Body of pancreas (tissue), 4 donors: Measurements from ENCODE around the gene CAPZB. TPM values are rescaled to one million over a fixed set of nuclear protein-coding genes. Genes with fewer than 3 reads are reported as not detected.

Experiments used
- ATAC-seq: fragments of 150-250 bp; one replicate; pipeline ENCODE4 v1.9.1; 2016
- DNase-seq, 4 donors: peaks; one replicate each; pipeline ENCODE4 v3.0.0-alpha.2; 2019
- H3K27ac ChIP-seq, 4 donors: fragments of 200-600 bp; sonication (generic); 1 replicate in 3 of 4; 2 replicates in 1 of 4; pipeline versions ENCODE4 v1.5.1 to v1.6.1; 2016 to 2019; ENCODE audit warnings: mild to moderate bottlenecking in 1 of 4, mixed read lengths in 1 of 4, moderate library complexity in 1 of 4
- H3K27me3 ChIP-seq, 2 donors: fragments of 200-600 bp; sonication (generic); one replicate each; pipeline ENCODE4 v1.6.0; 2016; ENCODE audit warnings: mild to moderate bottlenecking in 1 of 2
- H3K36me3 ChIP-seq, 2 donors: fragments of 200-600 bp; sonication (generic); replicated peaks in 1 of 2; 2 replicates each; pipeline ENCODE4 v1.5.1; 2016; ENCODE audit warnings: low read depth in 2 of 2; ENCODE audit not compliant: insufficient read depth in 1 of 2
- H3K4me1 ChIP-seq: fragments of 200-600 bp; sonication (generic); one replicate; pipeline ENCODE4 v1.6.0; 2016
- H3K4me3 ChIP-seq, 2 donors: fragments of 200-600 bp; sonication (generic); 1 replicate in 1 of 2; 2 replicates in 1 of 2; pipeline ENCODE4 v1.5.1; 2016 to 2019
- H3K9me3 ChIP-seq, 3 donors: fragments of 200-600 bp; sonication (generic); 1 replicate in 2 of 3; 2 replicates in 1 of 3; pipeline ENCODE4 v1.5.1; 2016
- CTCF ChIP-seq, 7 experiments: fragments of 450-650 bp in 4 of 7; fragments of 200-600 bp in 3 of 7; sonication (generic) in 3 of 7; IDR thresholded peaks; one replicate each; pipeline ENCODE4 v1.5.1; 2016 to 2019; ENCODE audit warnings: antibody characterized with exemption in 7 of 7
- POLR2A ChIP-seq, 3 donors: fragments of 450-650 bp; IDR thresholded peaks; one replicate each; pipeline ENCODE4 v1.6.1; 2016; ENCODE audit warnings: antibody characterized with exemption in 3 of 3, mild to moderate bottlenecking in 2 of 3
- WGBS, 2 donors: methylation state at CpG; one replicate each; pipeline ENCODE4 v1.1.5; 2017; 5-methylcytosine and 5-hydroxymethylcytosine counted together
- intact Hi-C: fragments of 100-400 bp; cut with DNase I; formaldehyde crosslinking; loops from one replicate; pipeline ENCODE4 v1.15.1; 2023
- total RNA-seq, 2 donors: library from RNA; depleted of rRNA; stranded (reverse); fragments of >200 nt; gene quantifications; one replicate each; pipeline ENCODE4 v1.1.0, GENCODE V29; 2016

CAPZB gene
- total RNA-seq, 2 donors from 2014 or later = 35.5 to 54.1 TPM

GRCh38 chr1:19469004-19469403, 16.3 kb downstream of the CAPZB start:
- TF ChIP-seq POLR2A (IDR thresholded peaks at IDR 0.05) (no peak), CTCF (IDR thresholded peaks at IDR 0.05) (no peak)
- no peak for ATAC-seq
- Histone ChIP-seq H3K27me3 (no peaks in the 10 kb centered on the region), H3K27ac (peak overlapping the region in 3 of 4 donors; percentile 3 to 56 (median 33)), H3K9me3 (no peaks in the 10 kb centered on the region), H3K4me3 (no peak overlapping the region), H3K4me1 (peaks cover 43% of the 10 kb centered on the region), H3K36me3 (no peaks in the 10 kb centered on the region)
- WGBS, 2 donors = 80 to 82% methylated on average over 7 of the region's 7 CpGs
- intact Hi-C loops = no loop called here
- no peak for DNase-seq

GRCh38 chr1:19468397-19468956, 16.9 kb downstream of the CAPZB start:
- TF ChIP-seq CTCF (IDR thresholded peaks at IDR 0.05) (no peak), POLR2A (IDR thresholded peaks at IDR 0.05) (no peak)
- DNase-seq = peak in 3 of 4 donors; percentile 30 to 45 (median 36)
- no peak for ATAC-seq
- Histone ChIP-seq H3K27me3 (no peaks in the 10 kb centered on the region), H3K27ac (peak overlapping the region in 3 of 4 donors; percentile 3 to 56 (median 33)), H3K4me3 (no peak overlapping the region), H3K36me3 (no peaks in the 10 kb centered on the region), H3K4me1 (peaks cover 43% of the 10 kb centered on the region), H3K9me3 (no peaks in the 10 kb centered on the region)
- 65 to 77% methylated on average over 15 of the region's 15 CpGs for WGBS, 2 donors
- intact Hi-C loops = no loop called here

GRCh38 chr1:19467199-19468187, 17.8 kb downstream of the CAPZB start:
- no peak overlapping the region for H3K27ac ChIP-seq
- DNase-seq (no peak), ATAC-seq (no peak)
- no peaks in the 10 kb centered on the region for H3K9me3 ChIP-seq
- no peaks in the 10 kb centered on the region for H3K36me3 ChIP-seq
- intact Hi-C loops = no loop called here
- peaks cover 47% of the 10 kb centered on the region for H3K4me1 ChIP-seq
- H3K4me3 ChIP-seq = no peak overlapping the region
- no peaks in the 10 kb centered on the region for H3K27me3 ChIP-seq
- no peak for TF ChIP-seq CTCF (IDR thresholded peaks at IDR 0.05)
- no peak for TF ChIP-seq POLR2A (IDR thresholded peaks at IDR 0.05)
- 76 to 88% methylated on average over 10 to 14 of the region's 14 CpGs for WGBS, 2 donors

GRCh38 chr1:19466112-19466561, 19.2 kb downstream of the CAPZB start:
- Histone ChIP-seq H3K36me3 (no peaks in the 10 kb centered on the region), H3K4me1 (peaks cover 45% of the 10 kb centered on the region), H3K9me3 (no peaks in the 10 kb centered on the region), H3K27ac (no peak overlapping the region), H3K4me3 (no peak overlapping the region), H3K27me3 (no peaks in the 10 kb centered on the region)
- DNase-seq (no peak), ATAC-seq (no peak)
- WGBS, 2 donors = 71 to 75% methylated on average over 9 of the region's 9 CpGs
- intact Hi-C loops = no loop called here
- no peak for TF ChIP-seq CTCF (IDR thresholded peaks at IDR 0.05)
- TF ChIP-seq POLR2A (IDR thresholded peaks at IDR 0.05) = no peak
